NCI-H146 (cell line): ENCODE data around the gene LNP1.
"Not testable (repeated sequence)": the region's sequence is repeated elsewhere in the genome, so short reads cannot be mapped to it uniquely, and the experiment has no call there.

Experiments used
- DNase-seq: peaks from one replicate; lab custom pipeline; 2025; lab: John Stamatoyannopoulos, UW

Gene LNP1

DNA sequence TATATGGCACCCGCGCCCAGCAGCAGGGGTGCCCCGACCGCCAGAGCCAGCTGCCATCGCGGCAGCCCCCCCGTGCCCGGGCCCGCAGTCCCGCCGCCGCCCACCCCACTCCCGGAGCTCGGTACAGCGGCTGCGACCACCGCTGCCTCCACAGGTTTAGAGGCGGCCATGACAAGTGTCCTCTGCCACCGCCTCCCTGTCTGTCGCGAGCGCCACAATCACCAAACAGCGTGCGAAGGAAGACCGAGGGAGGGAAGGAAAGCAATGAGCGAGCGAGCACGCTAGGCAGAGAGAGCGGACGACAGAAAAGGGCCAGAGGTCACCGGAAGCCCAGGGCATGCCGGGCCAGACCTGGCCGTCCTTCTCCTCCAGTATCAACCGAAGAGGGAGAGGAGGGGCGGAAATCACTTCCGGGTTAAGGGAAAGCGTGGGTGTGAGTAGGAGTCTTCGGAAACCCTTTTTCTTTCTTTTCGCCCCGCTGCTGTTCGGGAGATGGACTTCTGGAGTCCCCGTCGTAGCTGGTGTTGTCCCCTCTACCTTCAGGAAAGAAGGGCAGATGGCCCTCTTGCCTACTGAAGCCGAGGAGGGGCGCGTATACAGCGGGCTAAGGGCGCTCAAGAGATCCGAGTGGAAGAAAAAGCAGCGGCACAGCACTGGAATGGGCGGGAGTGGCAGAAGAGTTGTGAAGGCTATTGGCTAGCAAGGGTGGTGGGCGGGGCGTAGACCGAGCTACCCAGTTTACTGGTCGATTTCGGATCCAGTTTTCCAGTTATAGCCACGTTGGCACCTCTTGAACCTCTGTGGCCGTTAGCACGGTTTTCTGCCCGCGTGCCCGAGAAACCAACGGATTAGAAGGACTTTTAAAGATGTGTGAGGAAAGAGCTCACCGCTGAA is at the start of gene LNP1, which contains the start of gene TOMM70:
Gene LNP1, plus strand, starts transcription at position 760 of the 894 bp plus-strand sequence. CDS start 28,191 bp downstream, outside the sequence.
Gene TOMM70, minus strand, starts transcription at position 310 of the 894 bp plus-strand sequence. Its CDS starts 140 bp downstream, at position 170.
- DNase-seq = peak; percentile 98

DNA sequence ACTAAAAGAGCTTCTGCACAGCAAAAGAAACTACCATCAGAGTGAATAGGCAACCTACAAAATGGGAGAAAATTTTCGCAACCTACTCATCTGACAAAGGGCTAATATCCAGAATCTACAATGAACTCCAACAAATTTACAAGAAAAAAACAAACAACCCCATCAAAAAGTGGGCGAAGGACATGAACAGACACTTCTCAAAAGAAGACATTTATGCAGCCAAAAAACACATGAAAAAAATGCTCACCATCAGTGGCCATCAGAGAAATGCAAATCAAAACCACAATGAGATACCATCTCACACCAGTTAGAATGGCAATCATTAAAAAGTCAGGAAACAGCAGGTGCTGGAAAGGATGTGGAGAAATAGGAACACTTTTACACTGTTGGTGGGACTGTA is 49.6 kb upstream of the LNP1 start:
- DNase-seq = not testable (repeated sequence)

GRCh38 chr3:100352296-100353231 is 48.8 kb upstream of the LNP1 start:
- DNase-seq = no peak

GRCh38 chr3:100354850-100355249 is 46.5 kb upstream of the LNP1 start:
- no peak for DNase-seq

DNA sequence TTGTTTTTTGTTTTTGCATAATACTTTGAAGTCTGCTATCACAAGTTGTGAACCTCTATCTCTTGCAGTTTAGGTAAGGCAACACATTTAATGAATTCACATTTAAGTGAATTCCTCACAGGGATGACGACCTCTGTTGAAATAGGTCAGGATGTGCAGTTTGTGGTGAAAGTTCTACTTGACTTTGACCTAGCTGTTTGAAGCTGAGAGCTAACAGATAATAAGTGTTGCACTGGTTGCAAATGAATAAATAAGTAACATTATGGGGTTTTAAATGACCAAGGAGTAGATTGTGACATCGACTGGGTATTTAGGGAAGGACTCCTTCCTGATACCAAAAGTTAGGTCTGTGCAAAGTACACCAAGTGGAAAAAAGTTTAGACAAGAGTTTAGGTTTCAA is 42.9 kb upstream of the LNP1 start:
- DNase-seq = no peak

DNA sequence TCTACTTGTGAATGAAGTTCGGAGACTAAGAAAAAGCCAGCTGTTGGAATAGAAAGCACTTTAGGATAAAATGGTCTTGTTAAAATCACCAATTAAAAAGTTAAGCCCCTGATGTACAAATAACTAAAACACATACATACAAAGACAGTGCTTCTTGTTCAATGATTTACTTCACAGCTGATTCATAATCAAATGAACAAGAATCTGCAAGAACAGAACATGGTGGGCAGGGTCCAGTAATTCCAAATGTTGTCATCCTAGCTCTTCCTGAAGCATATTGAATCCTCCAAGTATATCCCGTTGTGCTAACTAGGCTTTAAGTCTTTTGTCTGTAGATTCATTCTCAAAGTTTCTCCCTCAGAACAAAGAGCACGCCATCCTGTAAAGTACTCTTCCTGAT is 42.3 kb upstream of the LNP1 start:
- no peak for DNase-seq

GRCh38 chr3:100360757-100361496 is 40.4 kb upstream of the LNP1 start:
- no peak for DNase-seq

GRCh38 chr3:100361897-100362296 is 39.4 kb upstream of the LNP1 start:
- DNase-seq = no peak

DNA sequence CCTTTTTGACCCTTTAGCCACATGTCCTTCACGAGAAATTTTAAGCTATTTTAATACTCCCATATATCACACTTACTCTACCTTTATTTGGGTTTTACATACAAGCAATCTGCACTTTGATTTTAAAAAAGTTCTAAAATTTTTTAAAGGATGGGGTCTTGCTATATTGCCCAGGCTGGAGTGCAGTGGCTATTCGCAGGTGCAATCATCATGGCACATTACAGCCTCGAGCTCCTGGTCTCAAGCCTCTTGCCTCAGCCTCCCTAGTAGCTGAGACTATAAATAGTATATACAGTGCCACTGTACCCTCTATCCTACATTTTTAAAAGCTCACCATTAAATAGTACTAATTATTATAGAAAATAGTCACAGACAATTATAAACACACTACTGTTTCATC is 36.9 kb upstream of the LNP1 start:
- no peak for DNase-seq

- DNase-seq = no peak
Measured at GRCh38 chr3:100366424-100366823, 34.9 kb upstream of the LNP1 start.

DNA sequence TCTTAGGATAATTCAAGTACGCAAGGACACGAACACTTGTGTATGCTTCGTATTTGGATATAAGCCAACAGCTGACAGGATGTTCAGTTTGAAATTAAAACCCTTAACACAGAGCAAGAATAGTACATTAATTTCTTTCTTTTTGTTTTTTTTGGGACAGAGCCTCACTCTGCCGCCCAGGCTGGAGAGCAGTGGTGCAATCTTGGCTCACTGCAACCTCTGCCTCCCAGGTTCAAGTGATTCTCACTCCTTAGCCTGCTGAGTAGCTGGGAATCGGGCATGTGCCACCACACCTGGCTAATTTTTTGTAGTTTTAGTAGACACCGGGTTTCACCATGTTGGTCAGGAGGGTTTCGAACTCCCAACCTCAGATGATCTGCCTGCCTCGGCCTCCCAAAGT is 32.9 kb upstream of the LNP1 start:
- DNase-seq = no peak

DNA sequence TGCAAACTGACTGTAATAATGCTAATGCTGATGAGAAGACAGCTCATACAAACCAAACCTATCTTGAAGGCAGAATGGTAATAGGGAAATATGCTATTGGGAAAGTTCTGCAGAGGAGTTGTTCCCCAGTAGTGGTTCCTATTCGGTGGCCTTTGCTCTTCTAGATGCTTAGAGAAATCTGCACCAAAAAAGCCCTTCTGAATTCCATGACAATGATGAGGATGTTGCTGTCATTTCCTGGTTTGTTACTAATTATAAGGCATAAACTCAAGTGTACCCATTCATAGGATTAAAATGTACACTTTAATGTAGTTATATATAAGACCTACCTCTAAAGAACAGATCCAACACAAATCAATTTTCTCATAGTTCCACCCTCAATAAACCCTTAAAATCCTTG is 30.6 kb upstream of the LNP1 start:
- no peak for DNase-seq

GRCh38 chr3:100374521-100374920 is 26.8 kb upstream of the LNP1 start:
- no peak for DNase-seq

GRCh38 chr3:100376301-100376700 is 25.0 kb upstream of the LNP1 start:
- no peak for DNase-seq

DNA sequence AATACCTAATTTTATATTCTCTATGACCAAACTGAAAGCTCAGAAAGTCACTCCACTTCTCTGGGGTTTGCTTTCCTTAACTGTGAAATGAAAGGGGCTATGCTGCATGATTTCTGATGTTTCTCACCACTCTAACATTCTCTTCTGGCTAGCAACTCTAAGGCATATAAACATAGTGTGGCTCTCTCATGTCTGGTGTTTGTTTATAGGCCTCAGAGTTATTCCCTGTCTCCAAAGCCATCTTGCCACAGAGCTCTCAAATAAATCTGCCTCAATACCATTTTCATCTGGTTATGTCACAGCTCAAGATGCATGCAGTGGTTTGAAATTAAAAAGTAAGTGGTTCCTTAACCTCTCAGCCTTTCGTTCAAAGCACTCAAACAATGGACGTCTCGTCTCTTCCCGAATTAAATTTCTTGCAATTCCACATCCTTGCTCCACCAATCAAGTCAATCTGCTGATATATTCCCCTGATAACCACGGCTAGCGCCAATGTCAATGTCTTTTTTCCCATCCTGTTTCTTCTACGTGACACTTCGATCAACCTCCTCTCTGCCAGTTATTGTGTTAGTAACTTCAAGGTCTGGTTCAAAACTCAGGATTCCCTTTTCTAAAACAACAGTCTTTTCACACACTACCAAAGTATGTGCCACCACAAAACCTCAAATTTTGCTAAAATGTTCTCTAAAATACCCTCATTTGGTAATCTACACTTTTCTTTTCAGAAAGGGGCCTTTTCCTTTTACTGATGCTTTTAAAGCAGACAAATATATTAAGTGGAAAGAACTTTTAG is 16.4 kb upstream of the LNP1 start:
- DNase-seq = no peak

DNA sequence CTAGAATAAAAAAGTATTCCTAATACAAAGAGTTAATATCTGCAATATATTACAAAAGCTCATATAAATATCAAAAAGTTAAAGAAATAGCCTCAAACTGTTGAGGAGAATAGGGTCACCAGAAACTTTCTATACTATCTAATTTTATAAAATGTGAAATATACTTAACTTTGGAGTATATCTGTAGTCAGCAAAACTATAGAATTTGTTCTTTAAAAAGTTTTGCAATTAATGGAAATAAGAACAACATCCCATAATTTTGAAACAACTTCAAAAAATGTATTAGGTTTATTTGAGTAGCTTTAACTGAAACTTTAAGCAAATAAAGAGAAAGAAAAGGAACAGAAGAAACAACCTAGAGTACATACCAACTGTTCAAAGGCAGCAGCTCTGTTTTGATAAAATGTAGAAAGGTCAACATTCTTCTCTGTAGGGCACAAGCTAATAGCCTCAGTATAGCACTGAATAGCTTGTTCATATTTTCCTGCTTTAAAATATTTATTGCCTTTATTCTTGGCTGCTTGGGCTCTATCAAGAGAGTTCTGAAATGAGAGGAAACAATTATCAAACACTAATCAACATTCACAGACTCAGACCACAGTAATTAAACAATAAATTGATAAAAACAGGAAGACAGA is 14.8 kb upstream of the LNP1 start:
- DNase-seq = no peak

DNA sequence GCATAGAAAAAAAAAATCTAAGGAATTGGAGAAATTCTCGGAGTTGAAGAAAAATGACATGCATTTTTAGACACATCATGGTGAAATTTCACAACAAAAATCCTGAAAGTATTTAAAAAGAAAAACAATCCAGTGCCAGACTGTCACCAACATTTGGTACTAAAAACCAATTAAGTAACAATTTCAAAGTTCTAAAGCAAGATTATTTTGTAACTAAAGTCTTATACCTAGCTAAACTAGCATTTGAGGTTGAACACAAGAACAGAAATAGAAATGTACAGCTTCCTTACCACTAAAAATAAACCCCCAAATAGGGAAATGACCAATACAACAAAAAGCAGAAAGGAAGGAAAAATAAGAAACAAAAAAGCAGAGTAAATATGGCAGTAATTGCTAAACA is 12.3 kb upstream of the LNP1 start:
- no peak for DNase-seq

DNA sequence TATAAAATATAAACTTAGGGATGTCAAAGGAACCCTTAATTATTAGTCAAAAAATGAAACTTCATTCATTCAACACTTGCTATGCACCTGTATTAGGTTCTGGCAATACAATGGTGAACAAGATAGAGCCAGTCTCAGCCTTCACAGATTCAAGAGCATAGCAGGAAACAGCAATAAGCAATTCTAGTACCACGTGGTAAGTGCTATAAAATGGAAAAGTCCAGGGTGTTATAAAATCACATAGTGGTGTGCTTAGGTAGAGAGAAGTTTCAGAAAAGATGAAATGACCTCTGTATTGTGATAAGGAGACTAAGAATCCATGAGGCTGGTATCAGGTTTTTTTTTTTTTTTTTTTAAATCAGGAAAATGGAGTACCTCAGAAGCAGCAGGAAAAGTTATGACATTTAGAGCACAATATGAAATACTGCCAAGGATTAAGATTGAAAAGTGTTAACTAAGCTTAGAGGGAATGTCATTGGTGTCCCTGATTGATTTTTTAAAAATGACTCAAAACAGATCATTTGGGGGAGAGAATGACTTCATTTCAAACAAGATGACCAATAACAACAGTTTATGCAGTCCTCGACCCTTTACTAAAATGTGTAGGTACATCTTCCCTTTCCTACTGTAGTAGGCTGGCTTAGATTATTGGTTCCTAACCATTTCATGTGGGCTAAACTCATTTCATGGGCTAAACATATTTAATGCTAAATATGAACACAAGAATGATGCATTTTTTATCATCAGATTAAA is 5.5 kb upstream of the LNP1 start:
- DNase-seq = no peak

DNA sequence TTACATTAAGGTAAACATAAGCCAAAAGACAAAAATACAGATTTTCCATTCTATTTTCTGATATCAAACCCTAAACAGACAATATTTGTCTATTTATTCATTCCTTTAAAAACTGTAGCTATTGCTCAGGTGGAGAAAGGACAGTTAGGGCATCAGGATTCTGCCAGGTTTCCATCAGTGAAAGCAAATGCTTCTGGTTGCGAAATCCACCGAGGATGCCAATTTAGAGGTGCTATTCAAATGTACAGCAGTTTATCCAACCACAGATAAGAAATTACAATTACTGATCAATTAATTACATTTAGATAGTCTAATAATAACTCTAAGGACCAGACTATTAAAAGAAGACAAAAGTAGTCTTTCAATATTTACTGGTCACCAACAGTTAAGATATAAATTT is 4.4 kb upstream of the LNP1 start:
- DNase-seq = no peak
